HG03066 (cell line): Measurements from ENCODE around the gene DCUN1D2.
"Not testable (repeated sequence)": the region's sequence is repeated elsewhere in the genome, so short reads cannot be mapped to it uniquely, and the experiment has no call there.

Source experiments
- ATAC-seq: cut with Tn5 transposase; IDR thresholded peaks from one replicate; pipeline ENCODE4 v1.9.1; 2021; ENCODE audit warnings: low read depth; ENCODE audit not compliant: unreplicated experiment

Gene DCUN1D2

GRCh38 chr13:113490496-113491417 lies at the start of gene DCUN1D2:
TSS of gene DCUN1D2 (minus strand) at chr13:113490711. CDS start at chr13:113490669, 42 bp downstream.
- peak; percentile 74 for ATAC-seq

- no peak for ATAC-seq
Measured at GRCh38 chr13:113539822-113540221, 49.3 kb upstream of the DCUN1D2 start.

GRCh38 chr13:113539176-113539575 lies 48.7 kb upstream of the DCUN1D2 start:
- ATAC-seq, result no peak

GRCh38 chr13:113538689-113539058 lies 48.2 kb upstream of the DCUN1D2 start:
- no peak for ATAC-seq

- ATAC-seq, result no peak
Measured at GRCh38 chr13:113537909-113538688, 47.6 kb upstream of the DCUN1D2 start.

GRCh38 chr13:113537205-113537604 lies 46.7 kb upstream of the DCUN1D2 start:
- ATAC-seq, result no peak

- ATAC-seq, result no peak
Measured at GRCh38 chr13:113536461-113537110, 46.1 kb upstream of the DCUN1D2 start.

- no peak for ATAC-seq
Measured at GRCh38 chr13:113535381-113535781, 44.9 kb upstream of the DCUN1D2 start.

- ATAC-seq, result no peak
Measured at GRCh38 chr13:113534236-113534860, 43.8 kb upstream of the DCUN1D2 start.

GRCh38 chr13:113533161-113533840 lies 42.8 kb upstream of the DCUN1D2 start:
- no peak for ATAC-seq

- no peak for ATAC-seq
Measured at GRCh38 chr13:113532156-113532806, 41.8 kb upstream of the DCUN1D2 start.

- ATAC-seq, result no peak
Measured at GRCh38 chr13:113531041-113531873, 40.7 kb upstream of the DCUN1D2 start.

- ATAC-seq, result no peak
Measured at GRCh38 chr13:113528813-113529180, 38.3 kb upstream of the DCUN1D2 start.

- ATAC-seq, result no peak
Measured at GRCh38 chr13:113528101-113528812, 37.7 kb upstream of the DCUN1D2 start.

- no peak for ATAC-seq
Measured at GRCh38 chr13:113527272-113527958, 36.9 kb upstream of the DCUN1D2 start.

- ATAC-seq, result no peak
Measured at GRCh38 chr13:113526466-113527220, 36.1 kb upstream of the DCUN1D2 start.

GRCh38 chr13:113522438-113522837 lies 31.9 kb upstream of the DCUN1D2 start:
- not testable (repeated sequence) for ATAC-seq
